ENCODE results near the gene OR51B5. TPM values are rescaled to one million over a fixed set of nuclear protein-coding genes. Genes with fewer than 3 reads are reported as not detected.

Gene OR51B5
- total and polyA plus RNA-seq, 2 of the 4 experiments (the other 2 are of a cell fraction) = 0.09 to 0.54 TPM

DNA sequence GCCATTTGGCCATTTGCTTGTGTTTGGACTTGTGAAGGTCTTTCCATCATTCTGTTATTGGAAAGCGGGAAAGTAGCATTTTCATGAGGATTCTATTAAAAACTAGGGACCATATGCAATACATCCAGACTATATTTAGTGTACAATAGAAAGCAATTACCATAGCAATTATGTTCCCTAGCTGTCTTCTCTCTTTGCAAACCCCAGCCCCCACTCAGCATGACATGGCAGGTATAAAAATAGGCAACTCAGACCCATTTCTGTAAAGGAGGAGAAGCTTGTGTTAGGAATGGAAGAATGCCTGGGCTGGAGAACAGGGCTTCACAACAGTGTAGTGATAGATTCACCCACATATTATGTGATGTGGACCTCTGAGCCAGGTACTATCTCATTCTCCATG is 20.4 kb upstream of the OR51B5 start:
- Histone ChIP-seq H3K18ac (ENCODE audit: low read depth, low read length) (peak overlapping the region; percentile 100), H3K4ac (ENCODE audit: low read depth, low read length) (peak overlapping the region; percentile 96), H3K9me1 (ENCODE audit: insufficient read depth, low read length) (peaks cover 15% of the 10 kb centered on the region), H3K4me1 (ENCODE audit: control insufficient read depth, insufficient read depth, low read length) (peaks cover 22% of the 10 kb centered on the region), H3K27me3 (ENCODE audit: control insufficient read depth, insufficient read depth, low read length) (no peaks in the 10 kb centered on the region), H2BK5ac (ENCODE audit: low read depth, low read length, poor library complexity, severe bottlenecking) (peak overlapping the region; percentile 98), H2AFZ (replicated peaks; ENCODE audit: low read length, poor library complexity) (no peak overlapping the region), H3K79me1 (ENCODE audit: low read depth in 1 of 2, low read length in 2 of 2) (peaks cover 0 to 15% of the 10 kb centered on the region in 2 experiments; a peak in 2 of 4 replicates), H3K14ac (replicated peaks; ENCODE audit: low read depth, low read length) (peak overlapping the region; percentile 99), H3K27ac (ENCODE audit: insufficient read depth, low read length) (peak overlapping the region; percentile 94), H2BK120ac (ENCODE audit: low read depth, low read length) (peak overlapping the region; percentile 100), H4K5ac (ENCODE audit: low read depth, low read length) (peak overlapping the region; percentile 98), H2BK15ac (ENCODE audit: low read depth, low read length) (peak overlapping the region; percentile 94; the same call in 2 of the 3 replicates), H3K56ac (ENCODE audit: extremely low read depth, insufficient read depth, low read length) (peak overlapping the region; percentile 92), H4K8ac (ENCODE audit: low read depth in 2 of 2, low read length in 2 of 2) (peak overlapping the region; percentile 74 to 97), H3K36me3 (ENCODE audit: control insufficient read depth, insufficient read depth, low read length) (no peaks in the 10 kb centered on the region), H2AK9ac (replicated peaks; ENCODE audit: low read depth, low read length, poor library complexity) (no peak overlapping the region), H3K4me3 (ENCODE audit: insufficient read depth, low read depth, low read length) (no peak overlapping the region), H3K23ac (ENCODE audit: low read depth, low read length) (peak overlapping the region; percentile 95), H3K9ac (ENCODE audit: low read depth, low read length) (peak overlapping the region; percentile 4; the same call in 1 of the 2 replicates), H3K4me2 (ENCODE audit: low read depth, low read length) (no peak overlapping the region), H4K20me1 (ENCODE audit: insufficient read depth, low read length) (no peaks in the 10 kb centered on the region), H3K9me3 (ENCODE audit: control insufficient read depth, insufficient read depth, low read length) (no peaks in the 10 kb centered on the region), H2AK5ac (ENCODE audit: low read depth, low read length) (peak overlapping the region; percentile 87), H2BK20ac (ENCODE audit: low read depth, low read length) (peak overlapping the region; percentile 99), H4K91ac (ENCODE audit: insufficient read depth, low read depth, low read length) (peak overlapping the region; percentile 97)
- TF ChIP-seq RFX5 (IDR thresholded peaks at IDR 0.05; ENCODE audit: low read depth, low read length) = no peak
- TF ChIP-seq, protein P1, sequence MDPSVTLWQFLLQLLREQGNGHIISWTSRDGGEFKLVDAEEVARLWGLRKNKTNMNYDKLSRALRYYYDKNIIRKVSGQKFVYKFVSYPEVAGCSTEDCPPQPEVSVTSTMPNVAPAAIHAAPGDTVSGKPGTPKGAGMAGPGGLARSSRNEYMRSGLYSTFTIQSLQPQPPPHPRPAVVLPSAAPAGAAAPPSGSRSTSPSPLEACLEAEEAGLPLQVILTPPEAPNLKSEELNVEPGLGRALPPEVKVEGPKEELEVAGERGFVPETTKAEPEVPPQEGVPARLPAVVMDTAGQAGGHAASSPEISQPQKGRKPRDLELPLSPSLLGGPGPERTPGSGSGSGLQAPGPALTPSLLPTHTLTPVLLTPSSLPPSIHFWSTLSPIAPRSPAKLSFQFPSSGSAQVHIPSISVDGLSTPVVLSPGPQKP (IDR thresholded peaks at IDR 0.05; ENCODE audit: borderline replicate concordance, low read depth, low read length) = no peak
- no peak for TF ChIP-seq SMC3 (IDR thresholded peaks at IDR 0.05; ENCODE audit: low read depth, low read length)
- peak; percentile 61; the same call in 1 of the 2 replicates for TF ChIP-seq NFE2L2 (IDR thresholded peaks at IDR 0.05; ENCODE audit: low read depth, low read length)
- CTCF ChIA-PET = interaction anchor here (0.6 to 1.5 kb wide), 4 partner anchors 18 to 167 kb away, joined by 3 to 5 read pairs (median 3); no protein-coding TSS in a partner anchor
- POLR2A ChIA-PET (ENCODE audit: unreplicated experiment) = interaction anchor here (0.6 to 1.3 kb wide), 8 partner anchors 15 to 420 kb away, joined by 3 to 6 read pairs (median 4); partner anchors contain the start of genes OR51B5 and OR52N5
- in situ Hi-C loops (cut with MboI; ENCODE audit: low sequenced_read_pairs) = loop anchor here (10.0 kb wide), 1 partner anchor 79 kb away; no protein-coding TSS in a partner anchor
- ATAC-seq (ENCODE audit: low read depth) = no peak
- intact Hi-C loops (cut with micrococcal nuclease) = loop anchor here (1.0 to 10.0 kb wide), 2 partner anchors 20 to 321 kb away; partner anchors contain the start of genes OR51B5, TRIM22 and TRIM5
- DNase-seq = no peak
- BruUV-seq (replicated peaks) = no TSS peak
- dilution Hi-C loops (cut with HindIII; ENCODE audit: low sequenced_read_pairs, unreplicated experiment) = no loop called here
- no CpG with 5 or more reads among the region's 1 CpG for WGBS, 2 experiments (ENCODE audit: extremely low coverage in 2 of 2, insufficient read length in 1 of 2)
